T-helper 2 cell treated with Interferon-gamma antibody and Interleukin-4, amounts not matched to agents 5 μg/mL and 100 μg/mL, for 36 hours (primary cell): ENCODE data around the gene RASL12.

ENCODE experiments used
- DNase-seq: peaks from one replicate; pipeline ENCODE4 v3.0.0; 2021; ENCODE audit warnings: low spot score
- H3K27ac Mint-ChIP-seq: one replicate; pipeline ENCODE4 v1.8.0; 2021; ENCODE audit warnings: mild to moderate bottlenecking, mixed read lengths
- H3K27me3 Mint-ChIP-seq: one replicate; pipeline ENCODE4 v1.8.0; 2021; ENCODE audit warnings: low read depth, mixed read lengths
- H3K36me3 Mint-ChIP-seq: one replicate; pipeline ENCODE4 v1.8.0; 2021; ENCODE audit warnings: low read depth, mixed read lengths
- H3K4me1 Mint-ChIP-seq: one replicate; pipeline ENCODE4 v1.8.0; 2021; ENCODE audit warnings: low read depth, mixed read lengths
- H3K4me3 Mint-ChIP-seq: one replicate; pipeline ENCODE4 v1.8.0; 2022; ENCODE audit warnings: mild to moderate bottlenecking, moderate library complexity, mixed read lengths
- H3K9me3 Mint-ChIP-seq: one replicate; pipeline ENCODE4 v1.8.0; 2021; ENCODE audit warnings: mixed read lengths

The RASL12 gene

GRCh38 chr15:65059931-65060596, 7.7 kb downstream of the RASL12 start:
- no peak for DNase-seq
- Mint-ChIP-seq H3K36me3 (no peaks in the 10 kb centered on the region), H3K27ac (no peak overlapping the region), H3K4me3 (no peak overlapping the region), H3K27me3 (peaks cover 5% of the 10 kb centered on the region), H3K4me1 (peaks cover 7% of the 10 kb centered on the region), H3K9me3 (no peaks in the 10 kb centered on the region)

GRCh38 chr15:65059369-65059750, 8.4 kb downstream of the RASL12 start:
- no peak overlapping the region for H3K4me3 Mint-ChIP-seq
- no peaks in the 10 kb centered on the region for H3K9me3 Mint-ChIP-seq
- peaks cover 5% of the 10 kb centered on the region for H3K27me3 Mint-ChIP-seq
- peaks cover 7% of the 10 kb centered on the region for H3K4me1 Mint-ChIP-seq
- H3K36me3 Mint-ChIP-seq = no peaks in the 10 kb centered on the region
- no peak overlapping the region for H3K27ac Mint-ChIP-seq
- DNase-seq = no peak

- H3K27me3 Mint-ChIP-seq = peaks cover 3% of the 10 kb centered on the region
- DNase-seq = no peak
- H3K27ac Mint-ChIP-seq = no peak overlapping the region
- no peaks in the 10 kb centered on the region for H3K9me3 Mint-ChIP-seq
- H3K4me1 Mint-ChIP-seq = peaks cover 7% of the 10 kb centered on the region
- no peak overlapping the region for H3K4me3 Mint-ChIP-seq
- no peaks in the 10 kb centered on the region for H3K36me3 Mint-ChIP-seq
Observed at GRCh38 chr15:65058394-65059368, 9.1 kb downstream of the RASL12 start.

GRCh38 chr15:65057549-65057940, 10.2 kb downstream of the RASL12 start:
- H3K9me3 Mint-ChIP-seq = no peaks in the 10 kb centered on the region
- H3K27me3 Mint-ChIP-seq = peaks cover 2% of the 10 kb centered on the region
- no peak for DNase-seq
- no peak overlapping the region for H3K27ac Mint-ChIP-seq
- H3K4me3 Mint-ChIP-seq = no peak overlapping the region
- no peaks in the 10 kb centered on the region for H3K36me3 Mint-ChIP-seq
- peaks cover 7% of the 10 kb centered on the region for H3K4me1 Mint-ChIP-seq

- Mint-ChIP-seq H3K36me3 (no peaks in the 10 kb centered on the region), H3K9me3 (no peaks in the 10 kb centered on the region), H3K4me1 (peaks cover 7% of the 10 kb centered on the region), H3K27ac (no peak overlapping the region), H3K27me3 (peaks cover under 1% of the 10 kb centered on the region), H3K4me3 (no peak overlapping the region)
- DNase-seq = no peak
Observed at GRCh38 chr15:65056868-65057548, 10.8 kb downstream of the RASL12 start.

GRCh38 chr15:65056106-65056505, 11.7 kb downstream of the RASL12 start:
- no peaks in the 10 kb centered on the region for H3K9me3 Mint-ChIP-seq
- no peak overlapping the region for H3K27ac Mint-ChIP-seq
- H3K36me3 Mint-ChIP-seq = no peaks in the 10 kb centered on the region

GRCh38 chr15:65055201-65055870, 12.5 kb downstream of the RASL12 start:
- Mint-ChIP-seq H3K27ac (no peak overlapping the region), H3K4me3 (no peak overlapping the region), H3K9me3 (no peaks in the 10 kb centered on the region), H3K4me1 (peaks cover 8% of the 10 kb centered on the region), H3K27me3 (no peaks in the 10 kb centered on the region), H3K36me3 (no peaks in the 10 kb centered on the region)
- no peak for DNase-seq

More at GRCh38 chr15:65056106-65056505, 11.7 kb downstream of the RASL12 start:
- DNase-seq = no peak
- no peak overlapping the region for H3K4me3 Mint-ChIP-seq
- no peaks in the 10 kb centered on the region for H3K27me3 Mint-ChIP-seq
- H3K4me1 Mint-ChIP-seq = peaks cover 7% of the 10 kb centered on the region

- H3K27me3 Mint-ChIP-seq = no peaks in the 10 kb centered on the region
- no peaks in the 10 kb centered on the region for H3K9me3 Mint-ChIP-seq
- H3K27ac Mint-ChIP-seq = no peak overlapping the region
- peak; percentile 36 for DNase-seq
- H3K4me1 Mint-ChIP-seq = peaks cover 12% of the 10 kb centered on the region
- no peak overlapping the region for H3K4me3 Mint-ChIP-seq
- no peaks in the 10 kb centered on the region for H3K36me3 Mint-ChIP-seq
Observed at GRCh38 chr15:65054333-65055200, 13.2 kb downstream of the RASL12 start.

- Mint-ChIP-seq H3K27ac (no peak overlapping the region), H3K4me1 (peaks cover 16% of the 10 kb centered on the region)
Observed at GRCh38 chr15:65052956-65053355, 14.8 kb downstream of the RASL12 start.

GRCh38 chr15:65051266-65051665, 16.5 kb downstream of the RASL12 start:
- DNase-seq = no peak
- H3K36me3 Mint-ChIP-seq = no peaks in the 10 kb centered on the region
- H3K27ac Mint-ChIP-seq = no peak overlapping the region
- H3K27me3 Mint-ChIP-seq = no peaks in the 10 kb centered on the region
- no peak overlapping the region for H3K4me3 Mint-ChIP-seq
- peaks cover 16% of the 10 kb centered on the region for H3K4me1 Mint-ChIP-seq
- H3K9me3 Mint-ChIP-seq = no peaks in the 10 kb centered on the region

More at GRCh38 chr15:65052956-65053355, 14.8 kb downstream of the RASL12 start:
- Mint-ChIP-seq H3K27me3 (no peaks in the 10 kb centered on the region), H3K9me3 (no peaks in the 10 kb centered on the region), H3K4me3 (no peak overlapping the region), H3K36me3 (no peaks in the 10 kb centered on the region)
- DNase-seq = no peak

- H3K4me3 Mint-ChIP-seq = no peak overlapping the region
Observed at GRCh38 chr15:65050270-65050669, 17.5 kb downstream of the RASL12 start.

GRCh38 chr15:65049418-65049840, 18.4 kb downstream of the RASL12 start:
- H3K4me1 Mint-ChIP-seq = peaks cover 9% of the 10 kb centered on the region
- peak overlapping the region; percentile 51 for H3K4me3 Mint-ChIP-seq
- no peaks in the 10 kb centered on the region for H3K9me3 Mint-ChIP-seq
- H3K36me3 Mint-ChIP-seq = no peaks in the 10 kb centered on the region
- no peaks in the 10 kb centered on the region for H3K27me3 Mint-ChIP-seq
- peak; percentile 88 for DNase-seq
- no peak overlapping the region for H3K27ac Mint-ChIP-seq

More at GRCh38 chr15:65050270-65050669, 17.5 kb downstream of the RASL12 start:
- Mint-ChIP-seq H3K36me3 (no peaks in the 10 kb centered on the region), H3K27me3 (no peaks in the 10 kb centered on the region), H3K27ac (no peak overlapping the region), H3K9me3 (no peaks in the 10 kb centered on the region), H3K4me1 (peaks cover 9% of the 10 kb centered on the region)
- DNase-seq = no peak

- Mint-ChIP-seq H3K36me3 (no peaks in the 10 kb centered on the region), H3K27ac (no peak overlapping the region), H3K4me1 (peaks cover 9% of the 10 kb centered on the region), H3K4me3 (no peak overlapping the region), H3K27me3 (no peaks in the 10 kb centered on the region), H3K9me3 (no peaks in the 10 kb centered on the region)
- DNase-seq = no peak
Observed at GRCh38 chr15:65048241-65048640, 19.6 kb downstream of the RASL12 start.
